C4-2B (cell line): ENCODE data around the gene FBXO5.
"Not testable (repeated sequence)": the region's sequence is repeated elsewhere in the genome, so short reads cannot be mapped to it uniquely, and the experiment has no call there.

Experiments
- H3K27ac ChIP-seq: fragments of 450-650 bp; 2 replicates; pipeline ENCODE4 v1.5.1; 2017
- CTCF ChIP-seq: fragments of 450-650 bp; conservative IDR thresholded peaks from 2 replicates; pipeline ENCODE4 v1.5.1; 2017; ENCODE audit warnings: mild to moderate bottlenecking
- ZFX ChIP-seq: fragments of 450-650 bp; IDR thresholded peaks from 2 replicates; pipeline ENCODE4 v1.6.1; 2017

Gene FBXO5

GRCh38 chr6:152977556-152977955 is 5.3 kb downstream of the FBXO5 start:
- no peak for TF ChIP-seq CTCF
- H3K27ac ChIP-seq, result no peak overlapping the region

GRCh38 chr6:152976749-152977148 is 6.1 kb downstream of the FBXO5 start:
- TF ChIP-seq CTCF (no peak), ZFX (no peak)
- H3K27ac ChIP-seq, result no peak overlapping the region

- no peak overlapping the region for H3K27ac ChIP-seq
- TF ChIP-seq ZFX (no peak), CTCF (no peak)
Measured at GRCh38 chr6:152975204-152975915, 7.5 kb downstream of the FBXO5 start.

- TF ChIP-seq ZFX, result no peak
- TF ChIP-seq CTCF, result no peak
- no peak overlapping the region for H3K27ac ChIP-seq
Measured at GRCh38 chr6:152973916-152974315, 8.9 kb downstream of the FBXO5 start.

GRCh38 chr6:152969688-152970418 is 13.0 kb downstream of the FBXO5 start:
- no peak for TF ChIP-seq ZFX
- no peak for TF ChIP-seq CTCF
- no peak overlapping the region for H3K27ac ChIP-seq

- not testable (repeated sequence) for H3K27ac ChIP-seq
Measured at GRCh38 chr6:152966168-152966894, 16.5 kb downstream of the FBXO5 start.

GRCh38 chr6:152959333-152959732 is 23.5 kb downstream of the FBXO5 start:
- H3K27ac ChIP-seq, result no peak overlapping the region
- TF ChIP-seq ZFX (no peak), CTCF (no peak)
